ENCODE results near the gene VEGFB.

GRCh38 chr11:64286801-64287159 is 52.4 kb downstream of the VEGFB start:
- TF ChIP-seq EZH2 (IDR thresholded peaks at IDR 0.05; ENCODE audit: low read depth, low read length, severe bottlenecking) (no peak), SP1 (IDR thresholded peaks at IDR 0.05; ENCODE audit: low read depth, low read length) (no peak), SRF (IDR thresholded peaks at IDR 0.05; ENCODE audit: low read depth, low read length) (no peak), EP300 (IDR thresholded peaks at IDR 0.05; ENCODE audit: borderline replicate concordance in 1 of 2, low read depth in 2 of 2, low read length in 2 of 2) (no peak), RAD21 (IDR thresholded peaks at IDR 0.05 in 1 of 2, conservative IDR thresholded peaks at IDR 0.05 in 1 of 2; ENCODE audit: low read depth in 2 of 2, low read length in 2 of 2) (no peak), CTCF (IDR thresholded peaks at IDR 0.05; ENCODE audit: control extremely low read depth in 1 of 3, insufficient read depth in 1 of 3, low read depth in 1 of 3, low read length in 3 of 3) (no peak), SP2 (IDR thresholded peaks at IDR 0.05; ENCODE audit: low read length) (no peak), BCL11A (IDR thresholded peaks at IDR 0.05; ENCODE audit: low read depth in 2 of 2, low read length in 2 of 2) (no peak), TAF1 (IDR thresholded peaks at IDR 0.05; ENCODE audit: low read depth, low read length) (no peak), ZNF274 (IDR thresholded peaks at IDR 0.05; ENCODE audit: borderline replicate concordance, extremely low read depth, low read length) (no peak), SP4 (IDR thresholded peaks at IDR 0.05; ENCODE audit: low read length) (no peak)

All from H1 (cell line).